Choroid plexus epithelial cell (primary cell): ENCODE results near the gene PNCK.

Experiments
- DNase-seq: peaks from one replicate; pipeline ENCODE4 v3.0.0-alpha.2; 2010; ENCODE audit warnings: low read depth
- H3K4me3 ChIP-seq: 2 replicates; pipeline ENCODE4 v1.5.1; 2011; ENCODE audit warnings: low read depth, mild to moderate bottlenecking, control low read depth, low read length, moderate library complexity
- CTCF ChIP-seq: conservative IDR thresholded peaks from 2 replicates; pipeline ENCODE4 v1.5.1; 2011; ENCODE audit warnings: low read depth, mild to moderate bottlenecking, control low read depth, inconsistent platforms, low read length, moderate library complexity

The PNCK gene

DNA sequence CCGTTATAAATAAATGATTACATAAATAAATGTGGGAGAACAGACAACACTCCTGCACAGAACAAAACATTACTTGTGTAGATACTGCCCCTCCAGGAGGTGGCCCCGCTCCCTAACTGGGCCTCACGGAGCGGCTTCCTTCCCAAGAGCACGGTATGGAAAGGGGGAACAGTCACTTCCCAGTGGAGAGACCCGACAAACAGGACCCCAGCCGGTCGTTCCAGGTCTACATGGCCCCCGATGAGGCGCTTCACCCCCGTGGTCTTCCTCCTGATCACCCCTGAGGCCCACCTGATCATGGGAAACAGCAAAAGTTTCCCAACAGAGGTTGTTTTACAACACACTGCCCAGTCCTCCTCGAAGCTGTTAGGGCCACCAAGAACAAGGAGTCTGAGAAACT, 7.6 kb upstream of the PNCK start:
- no peak overlapping the region for H3K4me3 ChIP-seq
- no peak for DNase-seq
- no peak for TF ChIP-seq CTCF

DNA sequence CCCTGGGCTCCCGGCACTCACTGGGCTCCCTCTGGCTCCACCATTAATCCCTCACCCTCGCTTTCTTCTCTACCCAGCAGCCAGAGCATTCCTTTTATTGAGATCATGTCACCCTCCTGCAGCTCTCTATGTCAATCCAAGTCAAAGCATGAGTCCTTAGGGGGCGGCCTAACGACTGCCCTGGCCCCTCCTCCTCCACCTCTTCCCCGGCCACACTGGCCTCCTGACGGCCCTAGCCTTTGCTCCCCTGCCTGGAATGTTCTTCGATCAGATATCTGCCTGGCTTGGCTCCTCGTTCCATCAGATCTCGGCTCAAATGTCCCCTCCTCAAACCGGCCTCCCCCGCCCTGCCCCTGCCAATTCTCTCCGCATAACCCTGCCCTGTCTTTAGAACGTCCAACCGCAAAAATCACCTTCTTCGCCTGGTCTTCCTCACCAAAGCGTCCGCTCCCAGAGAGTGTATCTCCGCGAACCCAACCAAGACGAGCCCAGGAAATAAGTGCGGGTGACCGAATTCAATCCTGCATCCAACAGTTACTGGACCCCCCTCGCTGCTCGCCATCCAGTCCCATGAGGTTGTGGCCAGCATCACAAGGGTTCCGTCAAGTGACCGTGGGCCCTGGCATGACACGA, 722 bp upstream of the PNCK start:
- H3K4me3 ChIP-seq: no peak overlapping the region
- TF ChIP-seq CTCF: no peak
- no peak for DNase-seq

- DNase-seq: no peak
- no peak for TF ChIP-seq CTCF
- no peak overlapping the region for H3K4me3 ChIP-seq
These were observed 834 bp downstream of the PNCK start for GRCh38 chrX:153672531-153673427.

GRCh38 chrX:153671589-153672530, 1.8 kb downstream of the PNCK start:
- DNase-seq: no peak
- H3K4me3 ChIP-seq: no peak overlapping the region
- no peak for TF ChIP-seq CTCF

- no peak overlapping the region for H3K4me3 ChIP-seq
- DNase-seq: no peak
- no peak for TF ChIP-seq CTCF
These were observed 2.6 kb downstream of the PNCK start for GRCh38 chrX:153670748-153671588.
